Measurements from ENCODE around the gene GRN. TPM values are rescaled to one million over a fixed set of nuclear protein-coding genes. Genes with fewer than 3 reads are reported as not detected.

GRN gene
- polyA plus RNA-seq, 1 donor, result 469 TPM

GRCh38 chr17:44372036-44372435 is 26.9 kb downstream of the GRN start:
- no peak for DNase-seq
- Histone ChIP-seq H3K9me3 (ENCODE audit: control insufficient read depth, low read depth, low read length) (no peaks in the 10 kb centered on the region), H3K27me3 (ENCODE audit: control insufficient read depth, insufficient read depth, low read length) (peaks cover 11% of the 10 kb centered on the region), H3K4me3 (ENCODE audit: low read length) (no peak overlapping the region), H3K4me1 (ENCODE audit: control insufficient read depth, insufficient read depth, low read length) (peaks cover 8% of the 10 kb centered on the region), H3K36me3 (ENCODE audit: control insufficient read depth, insufficient read depth, low read length) (no peaks in the 10 kb centered on the region), H3K27ac (ENCODE audit: low read length) (no peak overlapping the region)
- WGBS (ENCODE audit: insufficient coverage, low lambda C conversion rate), result no CpG with 5 or more reads among the region's 10 CpGs

GRCh38 chr17:44374306-44375195 is 29.4 kb downstream of the GRN start:
- H3K4me1 ChIP-seq (ENCODE audit: control insufficient read depth, insufficient read depth, low read length), result peaks cover 8% of the 10 kb centered on the region
- no CpG with 5 or more reads among the region's 31 CpGs for WGBS (ENCODE audit: insufficient coverage, low lambda C conversion rate)
- H3K4me3 ChIP-seq (ENCODE audit: low read length), result no peak overlapping the region
- H3K36me3 ChIP-seq (ENCODE audit: control insufficient read depth, insufficient read depth, low read length), result no peaks in the 10 kb centered on the region
- H3K27me3 ChIP-seq (ENCODE audit: control insufficient read depth, insufficient read depth, low read length), result peaks cover 10% of the 10 kb centered on the region
- DNase-seq, result peak in 1 of 2 donors; percentile 61
- H3K9me3 ChIP-seq (ENCODE audit: control insufficient read depth, low read depth, low read length), result no peaks in the 10 kb centered on the region
- H3K27ac ChIP-seq (ENCODE audit: low read length), result no peak overlapping the region

- Histone ChIP-seq H3K27me3 (ENCODE audit: control insufficient read depth, insufficient read depth, low read length) (peaks cover 10% of the 10 kb centered on the region), H3K4me3 (ENCODE audit: low read length) (no peak overlapping the region), H3K27ac (ENCODE audit: low read length) (no peak overlapping the region), H3K9me3 (ENCODE audit: control insufficient read depth, low read depth, low read length) (no peaks in the 10 kb centered on the region), H3K36me3 (ENCODE audit: control insufficient read depth, insufficient read depth, low read length) (no peaks in the 10 kb centered on the region), H3K4me1 (ENCODE audit: control insufficient read depth, insufficient read depth, low read length) (peaks cover 8% of the 10 kb centered on the region)
- DNase-seq, result no peak
- WGBS (ENCODE audit: insufficient coverage, low lambda C conversion rate), result no CpG with 5 or more reads among the region's 22 CpGs
Observed at GRCh38 chr17:44375196-44376017, 30.3 kb downstream of the GRN start.

- H3K36me3 ChIP-seq (ENCODE audit: control insufficient read depth, insufficient read depth, low read length), result no peaks in the 10 kb centered on the region
- H3K4me1 ChIP-seq (ENCODE audit: control insufficient read depth, insufficient read depth, low read length), result peaks cover 8% of the 10 kb centered on the region
- no peaks in the 10 kb centered on the region for H3K9me3 ChIP-seq (ENCODE audit: control insufficient read depth, low read depth, low read length)
- H3K27ac ChIP-seq (ENCODE audit: low read length), result no peak overlapping the region
- no CpG with 5 or more reads among the region's 5 CpGs for WGBS (ENCODE audit: insufficient coverage, low lambda C conversion rate)
- no peak overlapping the region for H3K4me3 ChIP-seq (ENCODE audit: low read length)
- peaks cover 16% of the 10 kb centered on the region for H3K27me3 ChIP-seq (ENCODE audit: control insufficient read depth, insufficient read depth, low read length)
- DNase-seq, result no peak
Observed at GRCh38 chr17:44376124-44376523, 31.0 kb downstream of the GRN start.

GRCh38 chr17:44376779-44377178 is 31.7 kb downstream of the GRN start:
- Histone ChIP-seq H3K27ac (ENCODE audit: low read length) (no peak overlapping the region), H3K27me3 (ENCODE audit: control insufficient read depth, insufficient read depth, low read length) (peaks cover 16% of the 10 kb centered on the region), H3K36me3 (ENCODE audit: control insufficient read depth, insufficient read depth, low read length) (no peaks in the 10 kb centered on the region), H3K4me3 (ENCODE audit: low read length) (no peak overlapping the region), H3K9me3 (ENCODE audit: control insufficient read depth, low read depth, low read length) (no peaks in the 10 kb centered on the region), H3K4me1 (ENCODE audit: control insufficient read depth, insufficient read depth, low read length) (peaks cover 8% of the 10 kb centered on the region)
- DNase-seq, result no peak
- WGBS (ENCODE audit: insufficient coverage, low lambda C conversion rate), result no CpG with 5 or more reads among the region's 12 CpGs

- no peak for DNase-seq
- Histone ChIP-seq H3K4me3 (ENCODE audit: low read length) (no peak overlapping the region), H3K4me1 (ENCODE audit: control insufficient read depth, insufficient read depth, low read length) (peaks cover 8% of the 10 kb centered on the region), H3K27me3 (ENCODE audit: control insufficient read depth, insufficient read depth, low read length) (peaks cover 24% of the 10 kb centered on the region), H3K36me3 (ENCODE audit: control insufficient read depth, insufficient read depth, low read length) (no peaks in the 10 kb centered on the region), H3K27ac (ENCODE audit: low read length) (no peak overlapping the region), H3K9me3 (ENCODE audit: control insufficient read depth, low read depth, low read length) (no peaks in the 10 kb centered on the region)
- no CpG with 5 or more reads among the region's 14 CpGs for WGBS (ENCODE audit: insufficient coverage, low lambda C conversion rate)
Observed at GRCh38 chr17:44378171-44378705, 33.1 kb downstream of the GRN start.

- Histone ChIP-seq H3K36me3 (ENCODE audit: control insufficient read depth, insufficient read depth, low read length) (no peaks in the 10 kb centered on the region), H3K27ac (ENCODE audit: low read length) (no peak overlapping the region), H3K9me3 (ENCODE audit: control insufficient read depth, low read depth, low read length) (peaks cover 2% of the 10 kb centered on the region), H3K27me3 (ENCODE audit: control insufficient read depth, insufficient read depth, low read length) (peaks cover 40% of the 10 kb centered on the region), H3K4me3 (ENCODE audit: low read length) (no peak overlapping the region), H3K4me1 (ENCODE audit: control insufficient read depth, insufficient read depth, low read length) (peaks cover 7% of the 10 kb centered on the region)
- DNase-seq, result peak in 1 of 2 donors; percentile 1
- no CpG with 5 or more reads among the region's 10 CpGs for WGBS (ENCODE audit: insufficient coverage, low lambda C conversion rate)
Observed at GRCh38 chr17:44379887-44380286, 34.8 kb downstream of the GRN start.

GRCh38 chr17:44380767-44381166 is 35.7 kb downstream of the GRN start:
- H3K27me3 ChIP-seq (ENCODE audit: control insufficient read depth, insufficient read depth, low read length), result peaks cover 49% of the 10 kb centered on the region

GRCh38 chr17:44381810-44382305 is 36.8 kb downstream of the GRN start:
- no peak overlapping the region for H3K4me3 ChIP-seq (ENCODE audit: low read length)
- H3K27me3 ChIP-seq (ENCODE audit: control insufficient read depth, insufficient read depth, low read length), result peaks cover 60% of the 10 kb centered on the region
- WGBS (ENCODE audit: insufficient coverage, low lambda C conversion rate), result no CpG with 5 or more reads among the region's 4 CpGs
- peaks cover 7% of the 10 kb centered on the region for H3K9me3 ChIP-seq (ENCODE audit: control insufficient read depth, low read depth, low read length)
- H3K36me3 ChIP-seq (ENCODE audit: control insufficient read depth, insufficient read depth, low read length), result no peaks in the 10 kb centered on the region
- peaks cover 13% of the 10 kb centered on the region for H3K4me1 ChIP-seq (ENCODE audit: control insufficient read depth, insufficient read depth, low read length)
- H3K27ac ChIP-seq (ENCODE audit: low read length), result no peak overlapping the region
- no peak for DNase-seq

More at GRCh38 chr17:44380767-44381166, 35.7 kb downstream of the GRN start:
- peak in 1 of 2 donors; percentile 1 for DNase-seq
- no CpG with 5 or more reads among the region's 9 CpGs for WGBS (ENCODE audit: insufficient coverage, low lambda C conversion rate)
- H3K4me1 ChIP-seq (ENCODE audit: control insufficient read depth, insufficient read depth, low read length), result peaks cover 13% of the 10 kb centered on the region
- H3K27ac ChIP-seq (ENCODE audit: low read length), result no peak overlapping the region
- peaks cover 4% of the 10 kb centered on the region for H3K9me3 ChIP-seq (ENCODE audit: control insufficient read depth, low read depth, low read length)
- no peaks in the 10 kb centered on the region for H3K36me3 ChIP-seq (ENCODE audit: control insufficient read depth, insufficient read depth, low read length)
- no peak overlapping the region for H3K4me3 ChIP-seq (ENCODE audit: low read length)

- DNase-seq, result no peak
- no CpG with 5 or more reads among the region's 6 CpGs for WGBS (ENCODE audit: insufficient coverage, low lambda C conversion rate)
- Histone ChIP-seq H3K4me3 (ENCODE audit: low read length) (no peak overlapping the region), H3K27ac (ENCODE audit: low read length) (no peak overlapping the region), H3K9me3 (ENCODE audit: control insufficient read depth, low read depth, low read length) (peaks cover 7% of the 10 kb centered on the region), H3K27me3 (ENCODE audit: control insufficient read depth, insufficient read depth, low read length) (peaks cover 62% of the 10 kb centered on the region), H3K36me3 (ENCODE audit: control insufficient read depth, insufficient read depth, low read length) (no peaks in the 10 kb centered on the region), H3K4me1 (ENCODE audit: control insufficient read depth, insufficient read depth, low read length) (peaks cover 13% of the 10 kb centered on the region)
Observed at GRCh38 chr17:44382917-44383316, 37.8 kb downstream of the GRN start.

Data from large intestine (tissue), 3 donors.